ENCODE results near the gene CRTC2.
"Not testable (repeated sequence)": the region's sequence is repeated elsewhere in the genome, so short reads cannot be mapped to it uniquely, and the experiment has no call there.

The CRTC2 gene

DNA sequence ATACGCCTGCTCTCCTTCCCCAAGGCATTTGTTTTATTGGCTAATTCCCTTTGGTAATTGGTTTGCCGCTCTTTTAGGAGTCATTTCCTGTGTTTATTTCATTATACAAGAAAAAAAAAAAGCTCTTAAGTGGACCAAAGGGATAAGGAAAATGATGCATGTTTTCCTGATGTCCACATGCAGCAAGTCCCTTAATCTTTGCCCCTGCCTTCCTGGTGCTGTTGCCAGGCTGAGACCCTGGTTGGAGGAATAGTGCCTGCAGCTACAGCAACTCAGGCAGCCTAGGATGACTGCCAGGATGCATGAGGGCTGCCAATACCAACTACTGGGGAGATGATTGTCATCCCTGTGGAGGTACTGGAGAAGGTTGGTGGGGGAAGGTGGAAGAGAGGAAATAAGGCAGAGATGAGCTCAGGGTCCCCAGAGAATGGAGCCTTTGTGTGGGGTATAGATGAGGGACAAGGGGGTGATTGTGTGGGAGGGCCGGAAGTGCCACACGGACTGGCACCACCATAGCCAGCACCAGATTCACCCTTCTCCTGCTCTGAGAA lies 29.5 kb downstream of the CRTC2 start:
- DNase-seq (ENCODE audit: low spot score): peak; percentile 14

GRCh38 chr1:153928245-153928644 lies 30.2 kb downstream of the CRTC2 start:
- DNase-seq (ENCODE audit: low spot score): no peak

- DNase-seq (ENCODE audit: low spot score): no peak
Observed at GRCh38 chr1:153926405-153926804, 32.0 kb downstream of the CRTC2 start.

DNA sequence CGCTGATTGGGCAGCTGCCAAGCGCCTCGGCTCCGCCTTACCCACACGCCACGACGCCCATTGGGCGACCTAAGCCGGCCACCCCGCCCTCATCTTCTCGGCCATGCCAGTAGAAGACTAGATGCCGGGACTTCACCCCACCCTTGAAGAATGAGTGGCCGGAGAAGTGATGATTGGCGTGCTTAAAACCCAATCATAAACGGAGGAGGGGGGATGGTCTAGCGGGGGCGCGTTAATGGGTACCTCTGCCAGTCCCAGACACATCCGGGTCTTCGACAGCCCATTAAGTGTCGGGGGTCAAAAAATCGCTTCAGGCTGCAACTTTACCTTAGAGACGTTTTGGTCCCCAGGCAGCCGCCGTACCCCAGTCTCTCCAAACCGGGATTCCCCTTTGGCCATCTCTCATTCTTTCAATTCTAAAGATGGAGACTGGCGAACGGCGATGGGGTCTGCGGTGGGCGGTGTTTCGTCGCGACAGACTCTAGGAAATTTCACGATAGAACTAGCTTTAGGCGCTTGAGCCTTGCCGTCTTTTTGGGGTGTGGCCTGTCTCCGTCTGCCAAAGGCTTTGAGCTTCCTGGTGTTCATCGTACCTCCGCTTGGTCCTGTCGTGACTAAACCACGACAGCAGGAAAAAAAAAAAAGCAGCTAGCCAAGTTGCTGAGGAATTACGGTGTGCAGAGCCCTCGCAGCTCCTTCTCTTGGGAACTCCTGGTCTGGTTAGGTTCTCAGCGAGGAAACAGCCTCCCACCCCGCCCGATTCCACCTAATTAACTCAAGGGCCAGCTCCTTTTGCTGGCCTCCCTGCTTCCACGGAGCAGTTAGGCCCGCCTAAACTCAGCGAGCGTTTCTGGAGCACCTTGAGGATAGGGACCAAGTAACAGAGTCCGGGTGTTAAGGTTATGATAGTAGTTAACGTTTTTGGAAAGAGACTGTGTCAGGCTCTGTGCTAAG lies 35.2 kb downstream of the CRTC2 start, which contains the start of gene GATAD2B:
GATAD2B (minus strand) TSS at position 1 of the 954 bp plus-strand sequence. CDS start 94,625 bp downstream, outside the sequence.
- peak; percentile 98 for DNase-seq (ENCODE audit: low spot score)

DNA sequence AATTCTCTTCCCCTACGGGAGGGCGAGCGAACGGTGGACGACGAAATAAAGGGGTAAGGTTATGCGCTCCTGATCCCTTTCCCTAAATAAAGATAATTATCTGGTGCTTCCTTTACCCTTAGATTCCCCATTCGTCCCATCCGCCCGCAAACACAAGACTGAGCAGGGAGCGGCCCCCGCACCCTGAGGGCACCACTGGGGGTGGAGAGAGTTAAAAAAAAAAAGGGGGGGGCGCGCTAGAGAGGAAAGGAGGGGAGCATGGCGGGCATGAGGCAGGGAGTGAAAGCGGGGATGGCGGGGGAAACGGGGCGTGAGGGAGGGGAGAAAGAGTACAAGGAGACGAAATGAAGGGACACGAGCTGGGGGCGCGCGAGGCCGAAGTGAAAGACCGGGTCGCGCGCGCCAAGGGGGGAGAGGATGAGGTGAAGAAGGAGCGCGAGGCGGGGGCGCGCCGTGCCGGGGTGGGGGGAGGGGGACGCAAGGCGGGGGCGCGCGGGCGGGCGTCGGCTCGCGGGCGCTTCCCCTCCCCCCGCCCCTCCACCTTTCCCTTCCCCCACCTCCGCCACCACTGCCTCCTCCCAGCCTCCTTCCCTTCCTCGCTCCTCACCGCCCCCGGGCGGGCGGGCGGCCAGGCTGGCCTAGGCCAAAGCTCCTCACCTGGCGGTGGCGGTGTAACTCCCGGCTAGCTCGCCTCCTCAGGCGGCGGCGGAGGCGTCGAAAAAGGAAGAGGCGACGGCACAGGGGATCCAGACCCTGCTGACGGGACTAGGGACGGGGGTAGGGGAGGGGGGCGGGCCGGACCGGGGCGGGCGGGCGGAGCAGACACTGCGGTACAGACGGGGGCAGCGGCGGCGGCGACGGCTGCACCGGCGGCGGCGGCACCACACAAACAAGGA lies 36.1 kb downstream of the CRTC2 start:
- DNase-seq (ENCODE audit: low spot score): peak; percentile 90

DNA sequence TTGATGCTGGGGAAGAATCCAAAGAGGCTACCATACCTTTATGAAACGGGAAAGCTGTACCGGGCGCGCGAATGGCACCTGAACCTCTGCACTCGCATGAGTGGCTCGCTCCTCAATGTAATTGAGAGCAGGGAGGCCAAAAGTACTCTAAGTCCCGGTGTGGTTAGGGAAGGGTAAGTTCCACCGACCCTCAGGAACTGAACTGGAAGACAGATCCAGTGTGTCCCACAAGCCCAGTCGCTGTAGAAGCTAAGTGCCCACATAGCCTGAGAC lies 36.7 kb downstream of the CRTC2 start:
- peak; percentile 38 for DNase-seq (ENCODE audit: low spot score)

DNA sequence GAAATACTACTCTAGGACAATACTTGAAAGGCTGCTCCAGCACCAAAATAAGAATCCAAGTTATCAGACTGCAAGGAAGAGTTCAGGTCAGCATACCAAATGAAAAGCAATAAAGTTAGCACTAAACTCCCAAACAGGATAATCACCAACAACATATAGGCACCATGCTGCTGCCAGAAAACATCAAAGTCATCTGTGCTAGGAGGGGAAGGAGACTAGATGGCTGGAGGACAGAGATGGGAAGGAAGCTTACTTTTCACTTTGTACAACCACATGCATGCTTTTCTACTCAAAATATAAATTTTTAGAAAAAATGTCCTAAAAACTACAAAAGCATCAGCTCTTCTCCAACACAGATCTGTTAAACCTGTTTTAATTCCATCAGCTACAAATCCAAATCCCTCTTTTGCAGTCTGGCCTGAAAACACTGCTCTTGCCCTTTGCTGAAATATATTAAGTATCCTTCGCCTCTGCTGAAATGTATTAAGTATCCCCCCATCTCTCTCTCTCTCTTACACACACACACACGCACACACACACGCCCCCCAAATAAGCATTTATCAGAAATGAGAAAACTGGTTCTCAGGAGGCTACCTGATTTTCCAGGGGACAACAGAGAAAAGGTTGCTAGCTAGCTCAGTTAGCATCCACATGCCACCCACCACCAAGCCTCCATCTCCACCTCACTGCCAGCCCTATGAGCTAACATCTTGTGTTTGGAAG lies 37.2 kb downstream of the CRTC2 start:
- DNase-seq (ENCODE audit: low spot score): no peak

DNA sequence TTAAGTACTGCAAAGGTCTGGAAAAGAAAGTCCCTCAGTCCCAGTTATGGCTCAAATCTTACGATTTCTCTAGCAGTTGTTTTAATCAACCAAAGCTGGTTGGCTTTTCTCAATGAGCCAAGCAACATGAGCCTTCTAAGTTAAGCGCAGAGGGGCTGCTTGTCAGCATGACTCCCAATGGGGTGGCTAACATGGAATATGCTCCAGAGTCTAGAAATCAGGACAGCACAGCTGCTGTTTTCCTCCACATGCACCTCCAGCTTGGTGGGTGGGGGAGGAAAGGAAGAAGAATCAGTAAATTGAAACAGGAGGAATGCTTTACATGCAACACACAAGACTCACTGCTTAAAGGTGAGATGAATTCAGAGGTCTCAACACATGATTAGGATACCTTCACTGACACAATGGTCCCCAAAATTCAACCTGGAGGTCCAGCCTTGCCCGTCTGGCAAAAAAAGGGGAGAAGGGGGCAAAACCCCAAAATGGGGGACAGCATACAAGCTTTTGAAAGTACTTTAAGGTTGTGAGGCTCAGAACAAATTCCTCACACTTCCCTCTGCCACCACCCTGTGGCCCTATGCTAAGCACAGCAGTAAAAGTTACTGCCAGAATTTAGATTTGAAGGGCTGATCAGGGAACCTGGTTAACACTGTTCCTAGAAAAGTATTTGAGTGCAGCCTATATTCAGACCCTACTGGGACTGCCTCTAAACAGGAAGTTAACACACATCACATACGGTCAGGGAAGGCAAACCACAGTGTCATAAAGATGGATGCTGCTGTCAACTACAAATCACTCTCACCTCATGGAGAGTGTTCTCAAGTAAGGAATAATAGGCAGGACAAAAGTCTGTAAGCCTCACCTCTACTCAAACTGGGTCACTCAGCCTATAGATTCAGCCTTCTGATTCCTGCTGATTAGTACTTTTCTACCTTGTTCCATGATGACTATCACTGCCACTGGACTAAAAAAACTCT lies 38.2 kb downstream of the CRTC2 start:
- DNase-seq (ENCODE audit: low spot score): peak; percentile 37

- DNase-seq (ENCODE audit: low spot score): no peak
Observed at GRCh38 chr1:153916297-153916696, 42.1 kb downstream of the CRTC2 start.

DNA sequence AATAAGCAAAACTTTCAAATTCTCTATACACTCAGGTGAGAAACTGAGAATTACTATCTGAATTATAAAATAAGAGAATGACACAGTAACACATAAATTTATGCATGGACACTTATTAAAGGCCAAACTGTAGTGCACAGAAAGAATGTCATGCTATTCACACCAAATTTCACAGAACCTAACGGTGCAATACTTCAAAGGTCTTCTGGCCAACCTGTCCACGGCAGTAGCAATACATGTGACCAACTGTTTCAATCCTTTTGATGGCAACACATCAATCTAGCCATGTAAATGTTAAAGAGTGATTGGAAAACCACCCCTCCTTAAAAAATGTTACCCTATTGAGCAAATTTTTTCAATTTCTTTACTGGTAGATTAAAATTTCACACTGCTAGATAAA lies 46.1 kb downstream of the CRTC2 start:
- no peak for DNase-seq (ENCODE audit: low spot score)

DNA sequence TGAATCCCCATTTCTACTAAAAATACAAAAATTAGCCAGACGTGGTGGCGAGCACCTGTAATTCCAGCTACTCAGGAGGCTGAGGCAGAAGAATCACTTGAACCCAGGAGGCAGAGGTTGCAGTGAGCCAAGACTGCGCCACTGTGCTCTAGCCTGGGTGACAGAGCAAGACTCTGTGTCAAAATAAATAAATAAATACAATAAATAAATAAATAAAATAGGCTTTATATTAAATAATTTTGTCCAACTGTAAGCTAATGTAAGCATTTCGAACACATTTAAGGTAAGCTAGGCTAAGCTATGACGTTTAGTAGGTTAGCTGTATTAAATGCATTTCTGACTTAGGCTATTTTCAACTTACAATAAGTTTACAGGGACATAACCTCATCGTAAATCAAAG lies 47.9 kb downstream of the CRTC2 start:
- DNase-seq (ENCODE audit: low spot score): not testable (repeated sequence)

GRCh38 chr1:153908071-153908470 lies 50.3 kb downstream of the CRTC2 start:
- DNase-seq (ENCODE audit: low spot score): no peak

DNA sequence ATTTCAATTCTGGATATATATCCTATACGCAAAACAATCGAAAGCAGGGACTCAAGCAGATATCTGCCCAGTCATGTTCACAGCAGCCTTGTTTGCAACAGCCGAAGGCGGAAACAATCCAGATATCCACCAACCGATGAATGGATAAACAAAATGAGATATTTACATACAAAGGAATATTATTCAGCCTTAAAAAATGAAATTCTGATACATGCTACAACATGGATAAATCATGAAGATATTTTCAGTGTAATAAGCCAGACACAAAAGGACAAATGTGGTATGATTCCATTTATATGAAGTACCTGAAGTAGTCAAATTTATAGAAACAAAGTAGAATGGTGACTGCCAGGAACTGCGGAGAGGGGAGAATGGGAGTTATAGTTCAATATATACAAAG lies 51.3 kb downstream of the CRTC2 start:
- DNase-seq (ENCODE audit: low spot score): no peak

DNA sequence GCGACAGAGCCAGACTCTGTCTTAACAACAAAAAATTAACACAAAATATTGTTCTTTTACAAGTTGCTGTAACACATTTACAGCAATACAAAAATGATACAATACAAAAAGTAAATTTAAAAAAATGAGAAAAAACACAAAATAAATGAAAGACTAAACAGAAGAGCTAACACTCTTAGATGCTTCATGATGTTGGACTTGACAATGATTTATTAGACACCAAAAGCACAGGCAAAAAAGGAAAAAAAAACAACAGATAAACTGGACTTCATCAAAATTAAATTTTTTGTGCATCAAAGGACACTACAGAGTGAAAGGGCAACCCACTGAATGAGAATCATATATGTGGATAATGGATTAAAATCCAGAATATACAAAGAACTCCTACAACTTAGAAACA lies 52.0 kb downstream of the CRTC2 start:
- no peak for DNase-seq (ENCODE audit: low spot score)

DNA sequence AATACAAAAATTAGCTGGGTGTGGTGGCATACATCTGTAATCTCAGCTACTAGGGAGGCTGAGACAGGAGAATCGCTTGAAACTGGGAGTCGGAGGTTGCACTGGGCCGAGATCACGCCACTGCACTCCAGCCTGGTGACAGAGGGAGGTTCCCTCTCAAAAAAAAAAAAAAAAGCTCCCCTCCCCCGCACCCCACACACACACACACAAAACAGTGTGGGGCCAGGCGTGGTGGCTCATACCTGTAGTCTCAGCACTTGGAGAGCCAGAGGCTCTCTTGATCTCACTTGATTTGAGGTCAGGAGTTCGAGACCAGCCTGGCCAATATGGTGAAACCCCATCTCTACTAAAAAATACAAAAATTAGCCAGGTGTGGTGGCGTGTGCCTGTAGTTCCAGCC lies 52.5 kb downstream of the CRTC2 start:
- DNase-seq (ENCODE audit: low spot score): not testable (repeated sequence)

DNA sequence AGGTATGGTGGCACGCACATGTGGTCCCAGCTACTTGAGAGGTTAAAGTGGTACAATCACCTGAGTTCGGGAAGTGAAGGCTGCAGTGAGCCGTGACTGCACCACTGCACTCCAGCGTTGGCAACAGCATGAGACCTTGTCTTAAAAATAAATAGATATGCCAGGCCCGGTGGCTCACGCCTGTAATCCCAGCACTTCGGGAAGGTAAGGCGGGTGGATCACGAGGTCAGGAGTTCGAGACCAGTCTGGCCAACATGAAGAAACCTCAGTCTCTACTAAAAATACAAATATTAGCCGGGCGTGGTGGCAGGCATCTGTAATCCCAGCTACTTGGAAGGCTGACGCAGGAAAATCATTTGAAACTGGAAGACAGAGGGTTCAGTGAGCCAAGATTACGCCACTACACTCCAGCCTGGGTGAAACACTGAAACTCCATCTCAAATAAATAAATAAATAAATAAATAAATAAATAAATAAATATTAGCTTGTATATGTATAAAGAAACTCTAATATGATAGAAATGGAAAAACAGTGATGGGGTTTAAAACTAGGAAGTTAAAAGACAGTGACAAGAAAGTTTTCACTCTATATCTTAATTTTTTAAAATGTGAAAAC lies 54.5 kb downstream of the CRTC2 start:
- DNase-seq (ENCODE audit: low spot score): no peak

GRCh38 chr1:153899509-153899908 lies 58.9 kb downstream of the CRTC2 start:
- no peak for DNase-seq (ENCODE audit: low spot score)
